GM06990 (cell line): Measurements from ENCODE around the gene PIK3CG.
"Not testable (repeated sequence)": the region's sequence is repeated elsewhere in the genome, so short reads cannot be mapped to it uniquely, and the experiment has no call there.

Source experiments
- DNase-seq: peaks from one replicate; pipeline ENCODE4 v3.0.0-alpha.2; 2011; ENCODE audit not compliant: insufficient read length; ENCODE audit errors: extremely low read depth
- H3K27me3 ChIP-seq: replicated peaks from 2 replicates; pipeline ENCODE4 v1.6.0; 2011; ENCODE audit warnings: low read length; ENCODE audit not compliant: control insufficient read depth, insufficient read depth
- H3K36me3 ChIP-seq: 2 replicates; pipeline ENCODE4 v1.5.1; 2011; ENCODE audit warnings: low read length; ENCODE audit not compliant: control insufficient read depth, insufficient read depth
- H3K4me3 ChIP-seq: replicated peaks from 2 replicates; pipeline ENCODE4 v1.5.1; 2011; ENCODE audit warnings: low read depth, mild to moderate bottlenecking, control low read depth, low read length
- TF ChIP-seq, protein P1 (sequence below): IDR thresholded peaks from 2 replicates; pipeline ENCODE4 v1.5.1; 2011; ENCODE audit warnings: low read length, control low read depth, mild to moderate bottlenecking, inconsistent platforms; ENCODE audit not compliant: insufficient read depth, poor library complexity, severe bottlenecking

The PIK3CG gene

DNA sequence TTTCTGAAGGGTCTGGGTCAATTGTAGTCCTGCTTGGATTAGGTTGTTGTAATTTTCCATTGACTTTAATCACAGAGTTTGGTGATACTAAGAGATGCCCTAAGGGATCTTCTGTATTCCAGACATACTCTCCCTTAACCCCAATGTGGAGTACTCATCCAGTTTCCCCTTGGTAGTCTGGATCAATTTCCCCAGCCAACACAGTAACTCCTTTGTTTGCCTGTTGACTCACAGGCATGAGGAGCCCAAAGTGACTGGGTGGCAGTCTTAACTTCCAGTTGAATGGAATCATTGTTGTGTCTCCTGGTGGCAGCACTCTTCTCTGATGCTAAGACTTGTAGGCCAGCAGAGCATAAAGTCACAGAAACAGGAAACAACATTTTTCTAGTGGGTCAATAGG, 41.5 kb upstream of the PIK3CG start:
- H3K27me3 ChIP-seq: no peaks in the 10 kb centered on the region
- no peaks in the 10 kb centered on the region for H3K36me3 ChIP-seq
- DNase-seq: no peak
- TF ChIP-seq, protein P1, sequence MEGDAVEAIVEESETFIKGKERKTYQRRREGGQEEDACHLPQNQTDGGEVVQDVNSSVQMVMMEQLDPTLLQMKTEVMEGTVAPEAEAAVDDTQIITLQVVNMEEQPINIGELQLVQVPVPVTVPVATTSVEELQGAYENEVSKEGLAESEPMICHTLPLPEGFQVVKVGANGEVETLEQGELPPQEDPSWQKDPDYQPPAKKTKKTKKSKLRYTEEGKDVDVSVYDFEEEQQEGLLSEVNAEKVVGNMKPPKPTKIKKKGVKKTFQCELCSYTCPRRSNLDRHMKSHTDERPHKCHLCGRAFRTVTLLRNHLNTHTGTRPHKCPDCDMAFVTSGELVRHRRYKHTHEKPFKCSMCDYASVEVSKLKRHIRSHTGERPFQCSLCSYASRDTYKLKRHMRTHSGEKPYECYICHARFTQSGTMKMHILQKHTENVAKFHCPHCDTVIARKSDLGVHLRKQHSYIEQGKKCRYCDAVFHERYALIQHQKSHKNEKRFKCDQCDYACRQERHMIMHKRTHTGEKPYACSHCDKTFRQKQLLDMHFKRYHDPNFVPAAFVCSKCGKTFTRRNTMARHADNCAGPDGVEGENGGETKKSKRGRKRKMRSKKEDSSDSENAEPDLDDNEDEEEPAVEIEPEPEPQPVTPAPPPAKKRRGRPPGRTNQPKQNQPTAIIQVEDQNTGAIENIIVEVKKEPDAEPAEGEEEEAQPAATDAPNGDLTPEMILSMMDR: no peak
- H3K4me3 ChIP-seq: no peak overlapping the region

DNA sequence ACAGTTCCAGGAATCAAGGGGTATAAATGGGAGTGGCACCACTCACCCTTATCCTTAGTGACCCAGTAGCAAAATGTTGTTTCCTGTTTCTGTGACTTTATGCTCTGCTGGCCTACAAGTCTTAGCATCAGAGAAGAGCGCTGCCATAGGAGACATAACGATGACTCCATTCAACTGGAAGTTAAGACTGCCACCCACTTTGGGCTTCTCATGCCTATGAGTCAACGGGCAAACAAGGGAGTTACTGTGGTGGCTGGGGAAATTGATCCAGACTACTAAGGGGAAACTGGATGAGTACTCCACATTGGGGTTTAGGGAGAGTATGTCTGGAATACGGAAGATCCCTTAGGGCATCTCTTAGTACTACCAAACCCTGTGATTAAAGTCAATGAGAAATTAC, 40.6 kb upstream of the PIK3CG start:
- H3K36me3 ChIP-seq: no peaks in the 10 kb centered on the region
- H3K27me3 ChIP-seq: no peaks in the 10 kb centered on the region
- DNase-seq: no peak
- no peak overlapping the region for H3K4me3 ChIP-seq
- TF ChIP-seq, protein P1: no peak

DNA sequence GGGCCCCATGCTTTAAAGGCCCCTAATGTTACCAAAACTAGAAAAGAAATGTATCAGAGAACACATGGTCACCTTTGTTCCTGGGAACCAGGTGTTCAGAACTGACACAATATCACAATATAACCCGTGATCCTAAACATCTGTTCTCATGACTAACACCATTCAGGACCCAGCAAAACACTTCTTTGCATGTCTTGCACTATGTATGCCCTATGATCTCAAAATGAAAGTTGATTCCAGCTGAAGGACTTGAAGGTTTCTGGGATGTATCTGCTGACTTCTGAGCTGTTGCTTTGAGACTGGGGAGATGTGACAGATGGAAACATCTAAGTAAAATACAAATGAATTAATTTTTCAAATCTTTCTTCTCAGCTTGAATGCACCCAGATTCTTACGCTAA, 37.5 kb upstream of the PIK3CG start:
- Histone ChIP-seq H3K4me3 (no peak overlapping the region), H3K27me3 (no peaks in the 10 kb centered on the region; the same call in 1 of the 2 replicates), H3K36me3 (no peaks in the 10 kb centered on the region)
- TF ChIP-seq, protein P1: no peak
- no peak for DNase-seq

GRCh38 chr7:106829496-106829895, 35.6 kb upstream of the PIK3CG start:
- Histone ChIP-seq H3K36me3 (no peaks in the 10 kb centered on the region), H3K27me3 (no peaks in the 10 kb centered on the region; the same call in 1 of the 2 replicates), H3K4me3 (no peak overlapping the region)
- no peak for DNase-seq
- TF ChIP-seq, protein P1: no peak

GRCh38 chr7:106830896-106831295, 34.2 kb upstream of the PIK3CG start:
- not testable (repeated sequence) for H3K27me3 ChIP-seq, H3K36me3 ChIP-seq, DNase-seq, H3K4me3 ChIP-seq

- TF ChIP-seq, protein P1: no peak
- Histone ChIP-seq H3K27me3 (no peaks in the 10 kb centered on the region), H3K36me3 (no peaks in the 10 kb centered on the region), H3K4me3 (no peak overlapping the region)
- no peak for DNase-seq
These were observed 28.3 kb upstream of the PIK3CG start for GRCh38 chr7:106836816-106837215.
